NOMO-1 (cell line): ENCODE measurements around the gene DNA2.
"Not testable (repeated sequence)": the region's sequence is repeated elsewhere in the genome, so short reads cannot be mapped to it uniquely, and the experiment has no call there.

Source experiments
- DNase-seq, 2 experiments: peaks; one replicate each; lab custom pipeline; 2025; ENCODE audit not compliant: unreplicated experiment in 2 of 2; lab: John Stamatoyannopoulos, UW

DNA2 gene

DNA sequence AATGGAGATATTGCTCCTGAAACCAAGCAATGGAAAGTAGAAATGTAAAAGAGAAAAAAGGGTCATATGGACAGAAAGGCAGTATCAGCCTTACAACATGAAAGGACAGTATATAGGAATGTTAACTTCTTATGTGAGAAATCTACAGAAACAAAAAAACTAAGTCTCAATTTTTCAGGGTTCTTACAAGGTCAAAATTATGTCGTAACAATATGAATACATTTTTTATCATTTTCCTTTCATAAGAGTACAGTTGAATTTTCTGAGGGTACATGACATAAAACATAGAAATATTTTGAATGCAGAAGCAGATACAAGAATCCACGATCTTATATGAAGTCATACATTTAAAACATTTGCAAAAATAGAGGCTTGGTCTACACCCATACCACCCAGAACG, 10.7 kb downstream of the DNA2 start:
- DNase-seq: no peak

DNA sequence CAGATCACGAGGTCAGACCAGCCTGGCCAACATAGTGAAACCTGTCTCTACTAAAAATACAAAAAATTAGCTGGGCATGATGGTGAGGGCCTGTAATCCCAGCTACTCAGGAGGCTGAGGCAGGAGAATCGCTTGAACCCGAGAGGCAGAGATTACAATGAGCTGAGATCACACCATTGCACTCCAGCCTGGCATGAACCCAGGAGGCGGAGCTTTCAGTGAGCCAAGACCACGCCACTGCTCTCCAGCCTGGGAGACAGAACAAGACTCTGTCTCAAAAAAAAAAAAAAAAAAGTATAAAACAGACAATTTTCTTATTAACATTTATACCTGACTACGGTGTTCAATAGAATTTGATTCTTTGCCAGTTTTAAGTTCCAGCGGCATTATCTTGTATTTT, 22.1 kb downstream of the DNA2 start:
- not testable (repeated sequence) for DNase-seq

- no peak for DNase-seq
Measured at GRCh38 chr10:68446179-68446578, 25.6 kb downstream of the DNA2 start.

DNA sequence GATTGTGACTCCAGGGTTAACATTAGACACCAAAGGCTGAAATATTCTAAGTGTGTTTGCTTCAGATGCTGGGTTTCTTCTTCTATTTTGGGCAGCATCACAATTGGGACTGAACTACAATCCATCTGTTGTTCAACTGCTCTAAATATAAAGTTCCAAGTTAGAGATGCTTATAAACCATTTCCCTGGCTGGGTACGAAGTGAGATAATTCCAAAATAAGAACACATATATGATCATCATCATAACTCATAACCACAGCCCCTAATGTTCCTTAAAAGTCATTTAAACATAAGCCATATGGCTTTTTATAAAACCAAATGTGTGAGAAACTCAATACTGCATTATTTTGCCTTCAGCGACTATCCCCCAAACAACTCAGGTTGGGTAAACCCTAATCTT, 28.8 kb downstream of the DNA2 start:
- no peak for DNase-seq

- DNase-seq: no peak
Measured at GRCh38 chr10:68440898-68441297, 30.9 kb downstream of the DNA2 start.

GRCh38 chr10:68435803-68436202, 36.0 kb downstream of the DNA2 start:
- peak in 1 of 2 experiments; percentile 17 for DNase-seq

DNA sequence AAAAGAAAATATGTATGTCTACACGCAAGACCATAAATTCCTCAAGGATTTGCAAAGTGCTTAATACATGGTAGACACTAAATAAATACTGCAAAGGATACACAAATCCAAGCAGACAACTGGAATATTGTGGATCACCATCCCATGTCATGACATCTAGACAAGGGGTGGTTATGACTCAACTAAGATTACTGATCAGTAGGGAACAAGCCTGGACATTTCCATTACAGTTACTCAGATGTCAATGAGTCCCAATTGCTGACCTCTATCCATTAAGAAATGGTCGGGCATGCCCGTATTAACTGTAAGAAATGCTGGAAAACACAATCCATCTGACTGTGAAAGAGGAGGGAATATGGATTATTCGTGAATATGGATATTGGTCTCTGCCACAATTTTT, 37.1 kb downstream of the DNA2 start:
- DNase-seq: no peak

- DNase-seq: no peak
Measured at GRCh38 chr10:68428396-68429104, 43.2 kb downstream of the DNA2 start.

GRCh38 chr10:68424454-68425014, 47.2 kb downstream of the DNA2 start:
- DNase-seq: no peak

GRCh38 chr10:68423522-68423921, 48.3 kb downstream of the DNA2 start:
- no peak for DNase-seq

DNA sequence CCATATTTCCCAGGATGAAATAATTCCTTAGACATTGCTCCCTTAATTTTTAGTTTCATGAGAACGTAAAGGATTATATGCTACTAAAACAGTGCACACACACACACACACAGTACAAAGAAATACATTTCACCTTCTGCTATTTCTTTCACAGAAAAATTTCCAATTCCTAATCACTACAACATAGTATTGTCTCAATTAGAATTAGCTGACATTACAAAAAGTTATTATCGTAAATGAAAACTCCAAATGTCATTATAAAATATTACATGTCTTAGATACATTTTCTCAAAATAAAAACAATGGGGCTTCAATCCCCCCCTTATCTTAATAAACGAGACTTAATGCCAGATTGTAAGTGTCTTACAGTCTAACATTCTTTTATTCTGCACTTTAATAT, 52.4 kb downstream of the DNA2 start:
- DNase-seq: no peak

GRCh38 chr10:68408898-68409518, 62.8 kb downstream of the DNA2 start:
- no peak for DNase-seq

DNA sequence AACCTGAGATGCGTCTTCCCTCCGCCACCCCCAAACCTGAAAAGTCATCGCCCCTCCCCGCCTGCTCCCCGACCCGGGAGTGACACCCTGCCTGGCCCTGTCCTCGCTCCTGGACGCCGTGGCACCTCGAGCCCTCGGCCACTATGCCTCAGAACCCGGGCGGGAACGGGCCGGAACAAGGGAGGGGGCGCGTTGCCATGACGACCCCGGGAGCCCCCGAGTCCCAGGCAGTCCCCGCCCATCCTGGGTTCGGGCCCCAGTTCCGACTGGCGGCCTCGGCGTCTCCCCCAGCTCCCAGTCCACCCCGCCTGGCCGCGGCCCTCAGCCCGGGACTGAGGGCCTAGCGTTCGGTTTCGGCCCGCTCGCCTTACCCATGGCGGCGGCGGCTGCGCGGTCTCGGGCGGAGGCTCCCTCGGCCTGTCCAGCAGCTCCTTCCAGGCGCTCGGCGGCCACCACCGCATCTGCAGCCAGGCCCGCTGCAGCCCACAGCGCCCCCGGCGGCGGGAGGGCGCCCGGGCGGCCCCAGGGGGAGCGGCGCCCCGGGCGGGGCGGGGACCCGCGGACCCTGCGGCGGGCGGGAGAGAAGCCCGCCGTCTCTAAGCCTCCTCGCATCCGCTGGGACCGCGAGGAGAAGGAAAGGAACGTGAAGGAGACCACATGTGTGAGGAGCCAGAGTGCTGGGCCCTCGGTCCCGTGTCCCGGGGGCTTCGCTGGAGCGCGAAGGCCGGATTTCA, 64.8 kb downstream of the DNA2 start, which contains the start of gene RUFY2:
RUFY2 (minus strand) TSS at position 463 of the 734 bp plus-strand sequence; CDS start at position 375, 88 bp downstream.
- peak; percentile 57 to 67 for DNase-seq

GRCh38 chr10:68406111-68406814, 65.5 kb downstream of the DNA2 start:
- DNase-seq: peak; percentile 9 to 19

DNA sequence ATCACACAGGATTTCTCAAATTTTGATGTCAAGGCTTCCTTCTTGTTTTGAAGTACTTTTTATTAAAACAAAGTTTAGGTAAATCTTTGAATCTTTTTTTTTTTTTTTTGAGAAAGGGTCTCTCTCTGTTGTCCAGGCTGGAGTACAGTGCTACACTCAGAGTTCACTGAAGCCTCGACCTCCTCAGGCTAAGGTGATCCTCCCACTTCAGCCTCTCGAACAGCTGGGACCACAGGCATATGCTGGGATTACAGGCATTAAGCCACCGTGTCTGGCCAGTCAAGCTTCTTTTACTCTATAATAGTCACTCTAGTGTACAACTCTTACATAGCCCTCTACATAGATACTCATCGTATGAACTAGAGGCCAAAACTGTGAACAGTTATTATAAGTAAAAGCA, 68.1 kb downstream of the DNA2 start:
- no peak for DNase-seq

DNA sequence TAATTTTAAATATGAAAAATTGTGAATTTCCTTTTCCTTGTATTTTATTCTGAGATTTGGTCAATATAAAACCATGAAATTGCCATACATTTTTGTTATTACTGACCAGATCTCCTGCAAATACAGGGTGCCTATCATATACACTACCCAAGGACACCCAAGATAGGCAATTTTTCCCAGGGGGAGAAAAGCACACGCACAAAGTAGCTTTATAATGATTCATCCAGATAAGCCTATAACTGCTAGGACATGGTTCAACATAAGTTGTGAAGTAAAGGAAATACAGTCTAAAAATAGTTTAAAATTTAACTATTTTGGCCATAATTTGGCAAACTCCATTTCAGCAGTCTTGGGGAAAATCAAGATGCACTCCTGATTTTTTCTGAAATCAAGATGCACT, 69.5 kb downstream of the DNA2 start:
- no peak for DNase-seq

GRCh38 chr10:68397005-68397404, 74.8 kb downstream of the DNA2 start:
- DNase-seq: no peak

GRCh38 chr10:68385740-68386139, 86.0 kb downstream of the DNA2 start:
- DNase-seq: no peak

DNA sequence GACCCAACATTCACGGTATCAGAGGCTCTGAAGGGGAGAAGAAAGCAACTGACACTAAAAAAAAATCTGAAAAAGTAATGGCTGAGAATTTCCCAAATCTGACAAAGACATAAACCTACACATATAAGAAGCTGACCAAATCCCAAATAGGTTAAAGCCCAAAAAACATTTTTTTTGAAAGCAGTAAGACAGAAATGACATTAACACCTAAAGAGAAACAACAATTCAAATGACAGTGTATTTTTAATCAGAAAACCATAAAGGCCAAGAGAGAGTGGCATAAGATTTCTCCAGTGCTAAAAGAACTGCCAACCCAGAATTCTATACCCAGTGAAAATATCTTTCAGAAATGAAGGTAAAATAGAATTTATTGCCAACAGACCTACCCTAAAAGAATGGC, 100.2 kb downstream of the DNA2 start:
- no peak for DNase-seq

GRCh38 chr10:68367121-68367520, 104.7 kb downstream of the DNA2 start:
- no peak for DNase-seq

GRCh38 chr10:68366600-68366999, 105.2 kb downstream of the DNA2 start:
- no peak for DNase-seq
